ENCODE measurements around the gene APBB1. TPM values are rescaled to one million over a fixed set of nuclear protein-coding genes. Genes with fewer than 3 reads are reported as not detected.

Gene APBB1
- total and polyA plus RNA-seq, 9 of the 15 experiments (the other 6 are each of a cell fraction or from before 2014, with no cell fraction given): 0.04 to 0.73 (median 0.40) TPM

- TF ChIP-seq, protein P1, sequence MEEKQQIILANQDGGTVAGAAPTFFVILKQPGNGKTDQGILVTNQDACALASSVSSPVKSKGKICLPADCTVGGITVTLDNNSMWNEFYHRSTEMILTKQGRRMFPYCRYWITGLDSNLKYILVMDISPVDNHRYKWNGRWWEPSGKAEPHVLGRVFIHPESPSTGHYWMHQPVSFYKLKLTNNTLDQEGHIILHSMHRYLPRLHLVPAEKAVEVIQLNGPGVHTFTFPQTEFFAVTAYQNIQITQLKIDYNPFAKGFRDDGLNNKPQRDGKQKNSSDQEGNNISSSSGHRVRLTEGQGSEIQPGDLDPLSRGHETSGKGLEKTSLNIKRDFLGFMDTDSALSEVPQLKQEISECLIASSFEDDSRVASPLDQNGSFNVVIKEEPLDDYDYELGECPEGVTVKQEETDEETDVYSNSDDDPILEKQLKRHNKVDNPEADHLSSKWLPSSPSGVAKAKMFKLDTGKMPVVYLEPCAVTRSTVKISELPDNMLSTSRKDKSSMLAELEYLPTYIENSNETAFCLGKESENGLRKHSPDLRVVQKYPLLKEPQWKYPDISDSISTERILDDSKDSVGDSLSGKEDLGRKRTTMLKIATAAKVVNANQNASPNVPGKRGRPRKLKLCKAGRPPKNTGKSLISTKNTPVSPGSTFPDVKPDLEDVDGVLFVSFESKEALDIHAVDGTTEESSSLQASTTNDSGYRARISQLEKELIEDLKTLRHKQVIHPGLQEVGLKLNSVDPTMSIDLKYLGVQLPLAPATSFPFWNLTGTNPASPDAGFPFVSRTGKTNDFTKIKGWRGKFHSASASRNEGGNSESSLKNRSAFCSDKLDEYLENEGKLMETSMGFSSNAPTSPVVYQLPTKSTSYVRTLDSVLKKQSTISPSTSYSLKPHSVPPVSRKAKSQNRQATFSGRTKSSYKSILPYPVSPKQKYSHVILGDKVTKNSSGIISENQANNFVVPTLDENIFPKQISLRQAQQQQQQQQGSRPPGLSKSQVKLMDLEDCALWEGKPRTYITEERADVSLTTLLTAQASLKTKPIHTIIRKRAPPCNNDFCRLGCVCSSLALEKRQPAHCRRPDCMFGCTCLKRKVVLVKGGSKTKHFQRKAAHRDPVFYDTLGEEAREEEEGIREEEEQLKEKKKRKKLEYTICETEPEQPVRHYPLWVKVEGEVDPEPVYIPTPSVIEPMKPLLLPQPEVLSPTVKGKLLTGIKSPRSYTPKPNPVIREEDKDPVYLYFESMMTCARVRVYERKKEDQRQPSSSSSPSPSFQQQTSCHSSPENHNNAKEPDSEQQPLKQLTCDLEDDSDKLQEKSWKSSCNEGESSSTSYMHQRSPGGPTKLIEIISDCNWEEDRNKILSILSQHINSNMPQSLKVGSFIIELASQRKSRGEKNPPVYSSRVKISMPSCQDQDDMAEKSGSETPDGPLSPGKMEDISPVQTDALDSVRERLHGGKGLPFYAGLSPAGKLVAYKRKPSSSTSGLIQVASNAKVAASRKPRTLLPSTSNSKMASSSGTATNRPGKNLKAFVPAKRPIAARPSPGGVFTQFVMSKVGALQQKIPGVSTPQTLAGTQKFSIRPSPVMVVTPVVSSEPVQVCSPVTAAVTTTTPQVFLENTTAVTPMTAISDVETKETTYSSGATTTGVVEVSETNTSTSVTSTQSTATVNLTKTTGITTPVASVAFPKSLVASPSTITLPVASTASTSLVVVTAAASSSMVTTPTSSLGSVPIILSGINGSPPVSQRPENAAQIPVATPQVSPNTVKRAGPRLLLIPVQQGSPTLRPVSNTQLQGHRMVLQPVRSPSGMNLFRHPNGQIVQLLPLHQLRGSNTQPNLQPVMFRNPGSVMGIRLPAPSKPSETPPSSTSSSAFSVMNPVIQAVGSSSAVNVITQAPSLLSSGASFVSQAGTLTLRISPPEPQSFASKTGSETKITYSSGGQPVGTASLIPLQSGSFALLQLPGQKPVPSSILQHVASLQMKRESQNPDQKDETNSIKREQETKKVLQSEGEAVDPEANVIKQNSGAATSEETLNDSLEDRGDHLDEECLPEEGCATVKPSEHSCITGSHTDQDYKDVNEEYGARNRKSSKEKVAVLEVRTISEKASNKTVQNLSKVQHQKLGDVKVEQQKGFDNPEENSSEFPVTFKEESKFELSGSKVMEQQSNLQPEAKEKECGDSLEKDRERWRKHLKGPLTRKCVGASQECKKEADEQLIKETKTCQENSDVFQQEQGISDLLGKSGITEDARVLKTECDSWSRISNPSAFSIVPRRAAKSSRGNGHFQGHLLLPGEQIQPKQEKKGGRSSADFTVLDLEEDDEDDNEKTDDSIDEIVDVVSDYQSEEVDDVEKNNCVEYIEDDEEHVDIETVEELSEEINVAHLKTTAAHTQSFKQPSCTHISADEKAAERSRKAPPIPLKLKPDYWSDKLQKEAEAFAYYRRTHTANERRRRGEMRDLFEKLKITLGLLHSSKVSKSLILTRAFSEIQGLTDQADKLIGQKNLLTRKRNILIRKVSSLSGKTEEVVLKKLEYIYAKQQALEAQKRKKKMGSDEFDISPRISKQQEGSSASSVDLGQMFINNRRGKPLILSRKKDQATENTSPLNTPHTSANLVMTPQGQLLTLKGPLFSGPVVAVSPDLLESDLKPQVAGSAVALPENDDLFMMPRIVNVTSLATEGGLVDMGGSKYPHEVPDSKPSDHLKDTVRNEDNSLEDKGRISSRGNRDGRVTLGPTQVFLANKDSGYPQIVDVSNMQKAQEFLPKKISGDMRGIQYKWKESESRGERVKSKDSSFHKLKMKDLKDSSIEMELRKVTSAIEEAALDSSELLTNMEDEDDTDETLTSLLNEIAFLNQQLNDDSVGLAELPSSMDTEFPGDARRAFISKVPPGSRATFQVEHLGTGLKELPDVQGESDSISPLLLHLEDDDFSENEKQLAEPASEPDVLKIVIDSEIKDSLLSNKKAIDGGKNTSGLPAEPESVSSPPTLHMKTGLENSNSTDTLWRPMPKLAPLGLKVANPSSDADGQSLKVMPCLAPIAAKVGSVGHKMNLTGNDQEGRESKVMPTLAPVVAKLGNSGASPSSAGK (IDR thresholded peaks at IDR 0.05): no peak
- TF ChIP-seq HMG20B (CRISPR knock-in tag; IDR thresholded peaks at IDR 0.05) (no peak), FOXM1 (IDR thresholded peaks at IDR 0.05; ENCODE audit: low read depth) (no peak), FOXM1 (CRISPR knock-in tag; IDR thresholded peaks at IDR 0.05; ENCODE audit: low read depth) (no peak), MYNN (IDR thresholded peaks at IDR 0.05) (no peak), MYNN (CRISPR knock-in tag; IDR thresholded peaks at IDR 0.05) (no peak), XRCC5 (IDR thresholded peaks at IDR 0.05; ENCODE audit: low read depth, low read length) (no peak), NFE2 (IDR thresholded peaks at IDR 0.05; ENCODE audit: low read depth) (no peak)
- TF ChIP-seq, protein P2, sequence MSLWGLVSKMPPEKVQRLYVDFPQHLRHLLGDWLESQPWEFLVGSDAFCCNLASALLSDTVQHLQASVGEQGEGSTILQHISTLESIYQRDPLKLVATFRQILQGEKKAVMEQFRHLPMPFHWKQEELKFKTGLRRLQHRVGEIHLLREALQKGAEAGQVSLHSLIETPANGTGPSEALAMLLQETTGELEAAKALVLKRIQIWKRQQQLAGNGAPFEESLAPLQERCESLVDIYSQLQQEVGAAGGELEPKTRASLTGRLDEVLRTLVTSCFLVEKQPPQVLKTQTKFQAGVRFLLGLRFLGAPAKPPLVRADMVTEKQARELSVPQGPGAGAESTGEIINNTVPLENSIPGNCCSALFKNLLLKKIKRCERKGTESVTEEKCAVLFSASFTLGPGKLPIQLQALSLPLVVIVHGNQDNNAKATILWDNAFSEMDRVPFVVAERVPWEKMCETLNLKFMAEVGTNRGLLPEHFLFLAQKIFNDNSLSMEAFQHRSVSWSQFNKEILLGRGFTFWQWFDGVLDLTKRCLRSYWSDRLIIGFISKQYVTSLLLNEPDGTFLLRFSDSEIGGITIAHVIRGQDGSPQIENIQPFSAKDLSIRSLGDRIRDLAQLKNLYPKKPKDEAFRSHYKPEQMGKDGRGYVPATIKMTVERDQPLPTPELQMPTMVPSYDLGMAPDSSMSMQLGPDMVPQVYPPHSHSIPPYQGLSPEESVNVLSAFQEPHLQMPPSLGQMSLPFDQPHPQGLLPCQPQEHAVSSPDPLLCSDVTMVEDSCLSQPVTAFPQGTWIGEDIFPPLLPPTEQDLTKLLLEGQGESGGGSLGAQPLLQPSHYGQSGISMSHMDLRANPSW (CRISPR knock-in tag; IDR thresholded peaks at IDR 0.05): no peak
Observed at GRCh38 chr11:6405846-6406245, 13.0 kb downstream of the APBB1 start (continued).

Data from K562 (cell line).